IMR-90 (cell line): ENCODE measurements around the gene TCF19. TPM values are rescaled to one million over a fixed set of nuclear protein-coding genes. Genes with fewer than 3 reads are reported as not detected.

Experiments used
- ATAC-seq: fragments of 200-7000 bp; cut with Tn5 transposase; 2 replicates; pipeline ENCODE4 v1.9.1; 2020; ENCODE audit warnings: low read depth, mild to moderate bottlenecking, moderate library complexity
- BruUV-seq: library from RNA; stranded (reverse); fragments of 400-500 nt; replicated peaks from 2 replicates; lab custom pipeline; 2021; lab: Mats Ljungman, UMichigan
- CTCF ChIA-PET: fragments of 300-600 bp; formaldehyde crosslinking; extraction: SDS; loops from one replicate; lab custom pipeline; 2021; ENCODE audit warnings: antibody characterized with exemption; lab: Yijun Ruan, JAX
- POLR2A ChIA-PET: fragments of 300-600 bp; sonication (Branson Sonifier 250); formaldehyde crosslinking; loops from one replicate; lab custom pipeline; 2022; ENCODE audit warnings: antibody characterized with exemption; ENCODE audit not compliant: unreplicated experiment; lab: Charles Lee
- DNase-seq: peaks from one replicate; pipeline ENCODE4 v3.0.0; 2013
- H2AFZ ChIP-seq: replicated peaks from 2 replicates; pipeline ENCODE3; 2013; ENCODE audit warnings: low read length, mild to moderate bottlenecking; ENCODE audit not compliant: poor library complexity
- H2AK5ac ChIP-seq: 2 replicates; pipeline ENCODE4 v1.6.1; 2013; ENCODE audit warnings: low read depth, low read length, inconsistent platforms
- H2AK9ac ChIP-seq: replicated peaks from 2 replicates; pipeline ENCODE3; 2013; ENCODE audit warnings: mild to moderate bottlenecking, low read depth, low read length, moderate library complexity; ENCODE audit not compliant: poor library complexity
- H2BK120ac ChIP-seq: 2 replicates; pipeline ENCODE4 v1.6.1; 2013; ENCODE audit warnings: low read depth, low read length, inconsistent platforms
- H2BK15ac ChIP-seq: 3 replicates; pipeline ENCODE4 v1.6.1; 2013; ENCODE audit warnings: low read depth, low read length, inconsistent platforms
- H2BK20ac ChIP-seq: 2 replicates; pipeline ENCODE4 v1.6.1; 2013; ENCODE audit warnings: low read depth, mild to moderate bottlenecking, inconsistent platforms, low read length, moderate library complexity
- H2BK5ac ChIP-seq: 2 replicates; pipeline ENCODE4 v1.6.1; 2013; ENCODE audit warnings: mild to moderate bottlenecking, low read depth, low read length, inconsistent platforms; ENCODE audit not compliant: poor library complexity, severe bottlenecking
- H3K14ac ChIP-seq: replicated peaks from 2 replicates; pipeline ENCODE4 v1.6.1; 2013; ENCODE audit warnings: low read depth, low read length, inconsistent platforms
- H3K18ac ChIP-seq: 2 replicates; pipeline ENCODE4 v1.6.1; 2013; ENCODE audit warnings: low read depth, low read length, control low read depth
- H3K23ac ChIP-seq: 2 replicates; pipeline ENCODE4 v1.6.1; 2013; ENCODE audit warnings: low read depth, low read length, inconsistent platforms
- H3K27ac ChIP-seq: 2 replicates; pipeline ENCODE4 v1.5.1; 2013; ENCODE audit warnings: mild to moderate bottlenecking, control low read depth, low read length; ENCODE audit not compliant: insufficient read depth
- H3K27me3 ChIP-seq: 2 replicates; pipeline ENCODE4 v1.6.1; 2013; ENCODE audit warnings: low read length; ENCODE audit not compliant: control insufficient read depth, insufficient read depth
- H3K36me3 ChIP-seq: 2 replicates; pipeline ENCODE4 v1.6.1; 2013; ENCODE audit warnings: low read length, mixed read lengths; ENCODE audit not compliant: control insufficient read depth, insufficient read depth
- H3K4ac ChIP-seq: 2 replicates; pipeline ENCODE4 v1.6.1; 2013; ENCODE audit warnings: low read depth, low read length, inconsistent platforms
- H3K4me1 ChIP-seq: 2 replicates; pipeline ENCODE4 v1.6.1; 2013; ENCODE audit warnings: low read length, mixed read lengths; ENCODE audit not compliant: control insufficient read depth, insufficient read depth
- H3K4me2 ChIP-seq: 2 replicates; pipeline ENCODE4 v1.6.1; 2013; ENCODE audit warnings: low read depth, mild to moderate bottlenecking, control low read depth, low read length, moderate library complexity
- H3K4me3 ChIP-seq: 2 replicates; pipeline ENCODE4 v1.5.1; 2013; ENCODE audit warnings: low read depth, mild to moderate bottlenecking, control low read depth, low read length, moderate library complexity; ENCODE audit not compliant: insufficient read depth
- H3K56ac ChIP-seq: 2 replicates; pipeline ENCODE4 v1.6.1; 2013; ENCODE audit warnings: low read length, inconsistent platforms; ENCODE audit not compliant: insufficient read depth; ENCODE audit errors: extremely low read depth
- H3K79me1 ChIP-seq, 2 experiments: 2 replicates each; pipeline ENCODE4 v1.6.1; 2013; ENCODE audit warnings: low read length in 2 of 2, inconsistent platforms in 1 of 2, low read depth in 1 of 2
- H3K9ac ChIP-seq: 2 replicates; pipeline ENCODE4 v1.6.1; 2013; ENCODE audit warnings: low read depth, low read length, control low read depth
- H3K9me1 ChIP-seq: 2 replicates; pipeline ENCODE4 v1.6.1; 2013; ENCODE audit warnings: low read length, inconsistent platforms; ENCODE audit not compliant: insufficient read depth
- H3K9me3 ChIP-seq: 2 replicates; pipeline ENCODE4 v1.6.1; 2013; ENCODE audit warnings: low read length; ENCODE audit not compliant: control insufficient read depth, insufficient read depth
- H4K20me1 ChIP-seq: 2 replicates; pipeline ENCODE4 v1.6.1; 2013; ENCODE audit warnings: low read length, inconsistent platforms; ENCODE audit not compliant: insufficient read depth
- H4K5ac ChIP-seq: 2 replicates; pipeline ENCODE4 v1.6.1; 2013; ENCODE audit warnings: mild to moderate bottlenecking, low read depth, low read length, control low read depth
- H4K8ac ChIP-seq, 2 experiments: 2 replicates each; pipeline ENCODE4 v1.6.1; 2013; ENCODE audit warnings: low read depth in 2 of 2, low read length in 2 of 2, control low read depth in 1 of 2, inconsistent platforms in 1 of 2
- H4K91ac ChIP-seq: 2 replicates; pipeline ENCODE4 v1.6.1; 2013; ENCODE audit warnings: low read depth, low read length, inconsistent platforms; ENCODE audit not compliant: insufficient read depth
- BHLHE40 ChIP-seq: fragments of 150-350 bp; IDR thresholded peaks from 2 replicates; pipeline ENCODE4 v1.6.1; 2016; ENCODE audit warnings: mild to moderate bottlenecking, low read depth, low read length
- CEBPB ChIP-seq: IDR thresholded peaks from 2 replicates; pipeline ENCODE4 v1.6.1; 2012; ENCODE audit warnings: low read depth, low read length, improper control_type of control experiment
- CHD1 ChIP-seq: IDR thresholded peaks from 2 replicates; pipeline ENCODE4 v1.6.1; 2012; ENCODE audit warnings: low read depth, low read length, improper control_type of control experiment
- ELK1 ChIP-seq: fragments of 150-350 bp; IDR thresholded peaks from 2 replicates; pipeline ENCODE4 v1.6.1; 2016; ENCODE audit warnings: low read depth, mild to moderate bottlenecking, low read length, moderate library complexity, borderline replicate concordance
- FOS ChIP-seq: fragments of 150-350 bp; IDR thresholded peaks from 2 replicates; pipeline ENCODE4 v1.6.1; 2016; ENCODE audit warnings: low read depth, low read length
- MAFK ChIP-seq: IDR thresholded peaks from 2 replicates; pipeline ENCODE4 v1.6.1; 2012; ENCODE audit warnings: low read depth, low read length, improper control_type of control experiment
- MAZ ChIP-seq: IDR thresholded peaks from 2 replicates; pipeline ENCODE4 v1.6.1; 2012; ENCODE audit warnings: low read depth, mild to moderate bottlenecking, low read length, improper control_type of control experiment, moderate library complexity, borderline replicate concordance
- MXI1 ChIP-seq: IDR thresholded peaks from 2 replicates; pipeline ENCODE4 v1.6.1; 2012; ENCODE audit warnings: low read depth, mild to moderate bottlenecking, low read length, moderate library complexity, borderline replicate concordance
- RAD21 ChIP-seq: IDR thresholded peaks from 2 replicates; pipeline ENCODE4 v1.6.1; 2012; ENCODE audit warnings: low read length, improper control_type of control experiment
- SMC3 ChIP-seq: fragments of 150-350 bp; IDR thresholded peaks from 2 replicates; pipeline ENCODE4 v1.6.1; 2016; ENCODE audit warnings: low read depth, mild to moderate bottlenecking, antibody characterized with exemption, low read length, moderate library complexity
- USF2 ChIP-seq: fragments of 150-350 bp; IDR thresholded peaks from 2 replicates; pipeline ENCODE4 v1.6.1; 2017; ENCODE audit warnings: mild to moderate bottlenecking, antibody characterized with exemption, low read length, low read depth
- WGBS, 2 experiments: methylation state at CpG; one replicate each; pipeline versions ENCODE4 v1.1.5 to v1.1.7; 2013; ENCODE audit warnings: missing lambda C conversion rate in 2 of 2; ENCODE audit not compliant: insufficient read length in 1 of 2; ENCODE audit errors: extremely low coverage in 2 of 2; 5-methylcytosine and 5-hydroxymethylcytosine counted together
- dilution Hi-C: fragments of 300-500 bp; cut with HindIII; formaldehyde crosslinking; loops from one replicate; pipeline ENCODE4 v1.14.3; 2018; ENCODE audit warnings: low sequenced_read_pairs; ENCODE audit not compliant: unreplicated experiment
- in situ Hi-C: fragments of 300-500 bp; cut with MboI; formaldehyde crosslinking; loops from 3 replicates; pipeline ENCODE4 v1.14.3; 2019; ENCODE audit warnings: low sequenced_read_pairs, inconsistent platforms, mixed read lengths
- intact Hi-C: fragments of 100-400 bp; cut with micrococcal nuclease; formaldehyde crosslinking; loops from 2 replicates; pipeline ENCODE4 v1.10.0; 2022
- polyA plus RNA-seq, 3 experiments: library from polyadenylated mRNA; depleted of rRNA; stranded (reverse); fragments of >200 nt; gene quantifications; 2 replicates each; pipeline ENCODE4 v1.2.3, GENCODE V29; 2012; ENCODE audit warnings: low replicate concordance in 1 of 3
- total RNA-seq: library from RNA; depleted of rRNA; stranded (reverse); fragments of >200 nt; gene quantifications from 2 replicates; pipeline ENCODE4 v1.2.3, GENCODE V29; 2012
- TF ChIP-seq, protein P1 (sequence below): conservative IDR thresholded peaks from 2 replicates; pipeline ENCODE4 v1.5.1; 2012; ENCODE audit warnings: mild to moderate bottlenecking, low read depth, low read length, improper control_type of control experiment

The TCF19 gene
- total and polyA plus RNA-seq, 2 of the 4 experiments (the other 2 are of a cell fraction) = 13.1 to 14.2 TPM

DNA sequence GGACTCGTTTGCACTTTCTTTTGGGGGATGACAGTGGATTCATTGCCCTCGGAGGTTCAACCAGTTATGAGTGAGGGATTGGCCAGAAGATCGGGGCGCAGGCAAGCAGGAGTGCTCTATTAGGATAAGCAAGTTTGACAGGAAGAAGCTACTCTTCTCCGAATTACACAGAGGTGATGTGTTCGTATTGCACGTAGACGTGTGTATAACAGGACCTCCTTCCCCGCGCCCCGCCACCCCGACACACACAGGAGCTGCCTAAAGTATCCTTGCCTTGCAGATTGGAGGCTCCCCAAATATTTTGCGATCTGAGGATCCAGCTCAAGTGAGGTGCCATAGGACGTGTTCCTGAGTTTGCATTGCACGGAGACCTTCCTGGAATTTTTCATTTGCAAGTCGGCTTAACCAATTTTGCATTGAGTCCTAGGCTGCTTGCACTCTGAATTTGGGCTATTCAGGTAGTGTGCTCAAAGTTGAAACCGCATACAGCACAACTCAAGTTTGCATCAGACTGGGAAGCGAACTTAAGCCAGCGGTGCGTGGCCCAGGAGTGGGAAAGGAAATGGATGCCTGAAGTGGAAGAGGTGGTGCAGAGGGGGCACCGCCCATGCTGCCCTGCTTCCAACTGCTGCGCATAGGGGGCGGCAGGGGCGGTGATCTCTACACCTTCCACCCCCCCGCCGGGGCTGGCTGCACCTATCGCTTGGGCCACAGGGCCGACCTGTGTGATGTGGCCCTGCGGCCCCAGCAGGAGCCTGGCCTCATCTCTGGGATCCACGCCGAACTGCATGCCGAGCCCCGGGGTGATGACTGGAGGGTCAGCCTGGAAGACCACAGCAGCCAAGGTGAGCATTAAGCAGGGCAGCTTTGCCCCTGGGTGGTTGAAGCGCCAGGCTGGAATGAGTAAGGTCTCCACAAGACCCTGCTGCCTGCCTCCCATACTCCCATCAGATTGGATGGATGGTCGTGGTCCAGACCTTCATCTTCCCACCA is 770 bp downstream of the TCF19 start:
- H4K8ac ChIP-seq = peak overlapping the region; percentile 24 to 67; a peak in 3 of 4 replicates
- no peak overlapping the region for H2BK120ac ChIP-seq
- no peak for DNase-seq
- peaks cover 10% of the 10 kb centered on the region for H3K4me1 ChIP-seq
- no peaks in the 10 kb centered on the region for H3K27me3 ChIP-seq
- peak overlapping the region; percentile 62; the same call in 1 of the 2 replicates for H3K56ac ChIP-seq
- no peak overlapping the region for H3K18ac ChIP-seq
- CTCF ChIA-PET = interaction anchor here (0.9 kb wide), 1 partner anchor 38 kb away, joined by 5 read pairs; no protein-coding TSS in a partner anchor
- 20% methylated on average over 3 of the region's 35 CpGs; no CpG with 5 or more reads in 1 of the 2 experiments for WGBS, 2 experiments
- H2AK5ac ChIP-seq = peak overlapping the region; percentile 50
- no peaks in the 10 kb centered on the region for H3K9me3 ChIP-seq
- H4K91ac ChIP-seq = 0 out of 2 replicates have a peak overlapping the region, but pooled peaks have one; percentile 29
- H3K9ac ChIP-seq = peak overlapping the region; percentile 34; the same call in 1 of the 2 replicates
- BruUV-seq = no TSS peak
- in situ Hi-C loops (no loop called here), dilution Hi-C loops (no loop called here), intact Hi-C loops (no loop called here)
- peak overlapping the region; percentile 69 for H3K4me3 ChIP-seq
- peak overlapping the region; percentile 77 for H3K4me2 ChIP-seq
- peak; percentile 1 for ATAC-seq
- H3K27ac ChIP-seq = peak overlapping the region; percentile 1; the same call in 1 of the 2 replicates
- no peak overlapping the region for H2BK20ac ChIP-seq
- peaks cover 19% of the 10 kb centered on the region for H3K9me1 ChIP-seq
- peak overlapping the region; percentile 76 for H3K14ac ChIP-seq
- H3K23ac ChIP-seq = peak overlapping the region; percentile 72
- H2BK15ac ChIP-seq = no peak overlapping the region
- peaks cover 4% of the 10 kb centered on the region for H4K20me1 ChIP-seq
- POLR2A ChIA-PET = no interaction called here
- peak overlapping the region; percentile 97 for H2AFZ ChIP-seq
- H2AK9ac ChIP-seq = peak overlapping the region; percentile 91
- H2BK5ac ChIP-seq = no peak overlapping the region
- H3K79me1 ChIP-seq = peaks cover 14 to 56% of the 10 kb centered on the region in 2 experiments
- peaks cover 7% of the 10 kb centered on the region; the same call in 1 of the 2 replicates for H3K36me3 ChIP-seq
- peak overlapping the region; percentile 15 for H3K4ac ChIP-seq
- H4K5ac ChIP-seq = no peak overlapping the region
- TF ChIP-seq FOS = no peak
- TF ChIP-seq RAD21 = no peak
- TF ChIP-seq MAFK = no peak
- no peak for TF ChIP-seq USF2
- no peak for TF ChIP-seq CEBPB
- TF ChIP-seq SMC3 = no peak
- TF ChIP-seq, protein P1, sequence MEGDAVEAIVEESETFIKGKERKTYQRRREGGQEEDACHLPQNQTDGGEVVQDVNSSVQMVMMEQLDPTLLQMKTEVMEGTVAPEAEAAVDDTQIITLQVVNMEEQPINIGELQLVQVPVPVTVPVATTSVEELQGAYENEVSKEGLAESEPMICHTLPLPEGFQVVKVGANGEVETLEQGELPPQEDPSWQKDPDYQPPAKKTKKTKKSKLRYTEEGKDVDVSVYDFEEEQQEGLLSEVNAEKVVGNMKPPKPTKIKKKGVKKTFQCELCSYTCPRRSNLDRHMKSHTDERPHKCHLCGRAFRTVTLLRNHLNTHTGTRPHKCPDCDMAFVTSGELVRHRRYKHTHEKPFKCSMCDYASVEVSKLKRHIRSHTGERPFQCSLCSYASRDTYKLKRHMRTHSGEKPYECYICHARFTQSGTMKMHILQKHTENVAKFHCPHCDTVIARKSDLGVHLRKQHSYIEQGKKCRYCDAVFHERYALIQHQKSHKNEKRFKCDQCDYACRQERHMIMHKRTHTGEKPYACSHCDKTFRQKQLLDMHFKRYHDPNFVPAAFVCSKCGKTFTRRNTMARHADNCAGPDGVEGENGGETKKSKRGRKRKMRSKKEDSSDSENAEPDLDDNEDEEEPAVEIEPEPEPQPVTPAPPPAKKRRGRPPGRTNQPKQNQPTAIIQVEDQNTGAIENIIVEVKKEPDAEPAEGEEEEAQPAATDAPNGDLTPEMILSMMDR = no peak
- no peak for TF ChIP-seq ELK1
- TF ChIP-seq MAZ = no peak
- no peak for TF ChIP-seq MXI1
- no peak for TF ChIP-seq BHLHE40
- TF ChIP-seq CHD1 = no peak
